ENCODE measurements around the gene TINAGL1. TPM values are rescaled to one million over a fixed set of nuclear protein-coding genes. Genes with fewer than 3 reads are reported as not detected.

The TINAGL1 gene
- total and polyA plus RNA-seq, 2 donors (not counting 1 experiment from before 2014, with no cell fraction given), result 3.0 to 92.5 TPM

- no peaks in the 10 kb centered on the region for H3K9me3 ChIP-seq (ENCODE audit: control insufficient read depth, insufficient read depth, low read depth, low read length)
- no peak overlapping the region for H3K4me2 ChIP-seq (ENCODE audit: extremely low read depth, insufficient read depth, low read length)
- H3K27ac ChIP-seq (ENCODE audit: insufficient read depth, low read length), result no peak overlapping the region
- DNase-seq (ENCODE audit: low read depth in 2 of 2), result peak in 1 of 2 donors; percentile 40
- H3K79me2 ChIP-seq (ENCODE audit: control insufficient read depth, insufficient read depth, low read length), result no peaks in the 10 kb centered on the region
- H3K27me3 ChIP-seq (ENCODE audit: control insufficient read depth, insufficient read depth, low read length), result no peaks in the 10 kb centered on the region
- H3K4me1 ChIP-seq (ENCODE audit: control insufficient read depth, extremely low read depth, insufficient read depth, low read length), result peaks cover 22% of the 10 kb centered on the region
- TF ChIP-seq CTCF (conservative IDR thresholded peaks at IDR 0.05 in 1 of 2, IDR thresholded peaks at IDR 0.05 in 1 of 2; ENCODE audit: low read depth in 1 of 2, low read length in 2 of 2), result no peak
- no peak for TF ChIP-seq EZH2 (IDR thresholded peaks at IDR 0.05; ENCODE audit: low read length, missing control alignments)
- no peaks in the 10 kb centered on the region for H4K20me1 ChIP-seq (ENCODE audit: control insufficient read depth, extremely low read depth, insufficient read depth, low read length)
- peaks cover 5% of the 10 kb centered on the region for H3K36me3 ChIP-seq (ENCODE audit: control insufficient read depth, insufficient read depth, low read length)
- no peak overlapping the region for H2AFZ ChIP-seq (ENCODE audit: low read length)
- H3K9ac ChIP-seq (ENCODE audit: insufficient read depth, low read length), result no peak overlapping the region
- H3K4me3 ChIP-seq (replicated peaks in 1 of 4; ENCODE audit: control extremely low read depth in 1 of 4, insufficient read depth in 1 of 4, low read depth in 3 of 4, low read length in 4 of 4), result no peak overlapping the region
These were observed 7.0 kb downstream of the TINAGL1 start for GRCh38 chr1:31583082-31583994.

GRCh38 chr1:31583995-31584868, 7.9 kb downstream of the TINAGL1 start:
- no peak overlapping the region for H3K4me2 ChIP-seq (ENCODE audit: extremely low read depth, insufficient read depth, low read length)
- no peak overlapping the region for H3K9ac ChIP-seq (ENCODE audit: insufficient read depth, low read length)
- peaks cover 23% of the 10 kb centered on the region for H3K4me1 ChIP-seq (ENCODE audit: control insufficient read depth, extremely low read depth, insufficient read depth, low read length)

More at GRCh38 chr1:31583995-31584868, 7.9 kb downstream of the TINAGL1 start:
- H3K27me3 ChIP-seq (ENCODE audit: control insufficient read depth, insufficient read depth, low read length), result no peaks in the 10 kb centered on the region
- H3K4me3 ChIP-seq (replicated peaks in 1 of 4; ENCODE audit: control extremely low read depth in 1 of 4, insufficient read depth in 1 of 4, low read depth in 3 of 4, low read length in 4 of 4), result no peak overlapping the region
- TF ChIP-seq EZH2 (IDR thresholded peaks at IDR 0.05; ENCODE audit: low read length, missing control alignments) (no peak), CTCF (conservative IDR thresholded peaks at IDR 0.05 in 1 of 2, IDR thresholded peaks at IDR 0.05 in 1 of 2; ENCODE audit: low read depth in 1 of 2, low read length in 2 of 2) (no peak)
- H3K36me3 ChIP-seq (ENCODE audit: control insufficient read depth, insufficient read depth, low read length), result peaks cover 5% of the 10 kb centered on the region
- no peak overlapping the region for H2AFZ ChIP-seq (ENCODE audit: low read length)
- H4K20me1 ChIP-seq (ENCODE audit: control insufficient read depth, extremely low read depth, insufficient read depth, low read length), result no peaks in the 10 kb centered on the region
- no peaks in the 10 kb centered on the region for H3K79me2 ChIP-seq (ENCODE audit: control insufficient read depth, insufficient read depth, low read length)
- no peaks in the 10 kb centered on the region for H3K9me3 ChIP-seq (ENCODE audit: control insufficient read depth, insufficient read depth, low read depth, low read length)
- peak in 1 of 2 donors; percentile 80 for DNase-seq (ENCODE audit: low read depth in 2 of 2)
- H3K27ac ChIP-seq (ENCODE audit: insufficient read depth, low read length), result no peak overlapping the region

Data from fibroblast of lung (primary cell).